SK-N-SH treated with all-trans-retinoic acid at 6 μM for 48 hours (cell line): ENCODE data around the gene ALDH18A1.

Experiments
- ESRRG ChIP-seq: fragments of 250-450 bp; sonication (Bioruptor Pico); IDR thresholded peaks from 2 replicates; pipeline ENCODE4 v1.6.1; 2021; ENCODE audit warnings: mild to moderate bottlenecking
- PATZ1 ChIP-seq: fragments of 250-450 bp; sonication (Bioruptor Pico); IDR thresholded peaks from 2 replicates; pipeline ENCODE4 v1.8.0; 2020; ENCODE audit warnings: mild to moderate bottlenecking, moderate library complexity, borderline replicate concordance
- PPARA ChIP-seq: fragments of 250-450 bp; sonication (Bioruptor Pico); IDR thresholded peaks from 2 replicates; pipeline ENCODE4 v1.5.0; 2020; ENCODE audit warnings: mild to moderate bottlenecking, borderline replicate concordance
- ZFP3 ChIP-seq: fragments of 250-450 bp; sonication (Bioruptor Pico); IDR thresholded peaks from 2 replicates; pipeline ENCODE4 v1.5.0; 2020; ENCODE audit warnings: mild to moderate bottlenecking, moderate library complexity
- ZNF565 ChIP-seq: fragments of 450-650 bp; formaldehyde crosslinking; conservative IDR thresholded peaks from 2 replicates; pipeline ENCODE4 v1.5.0; 2020; ENCODE audit warnings: low read depth, mild to moderate bottlenecking, moderate library complexity
- ZNF8 ChIP-seq: fragments of 450-650 bp; formaldehyde crosslinking; IDR thresholded peaks from 2 replicates; pipeline ENCODE4 v1.5.0; 2020; ENCODE audit warnings: mild to moderate bottlenecking, moderate library complexity

GRCh38 chr10:95600158-95600557 is 56.4 kb downstream of the ALDH18A1 start:
- TF ChIP-seq ZFP3 (CRISPR knock-in tag) (no peak), ZNF565 (CRISPR knock-in tag) (no peak), ESRRG (no peak), PATZ1 (no peak), PPARA (no peak), ZNF8 (no peak)
